ENCODE data around the gene CIZ1. TPM values are rescaled to one million over a fixed set of nuclear protein-coding genes. Genes with fewer than 3 reads are reported as not detected.
"Not testable (repeated sequence)": the region's sequence is repeated elsewhere in the genome, so short reads cannot be mapped to it uniquely, and the experiment has no call there.

CIZ1 gene, protein sequence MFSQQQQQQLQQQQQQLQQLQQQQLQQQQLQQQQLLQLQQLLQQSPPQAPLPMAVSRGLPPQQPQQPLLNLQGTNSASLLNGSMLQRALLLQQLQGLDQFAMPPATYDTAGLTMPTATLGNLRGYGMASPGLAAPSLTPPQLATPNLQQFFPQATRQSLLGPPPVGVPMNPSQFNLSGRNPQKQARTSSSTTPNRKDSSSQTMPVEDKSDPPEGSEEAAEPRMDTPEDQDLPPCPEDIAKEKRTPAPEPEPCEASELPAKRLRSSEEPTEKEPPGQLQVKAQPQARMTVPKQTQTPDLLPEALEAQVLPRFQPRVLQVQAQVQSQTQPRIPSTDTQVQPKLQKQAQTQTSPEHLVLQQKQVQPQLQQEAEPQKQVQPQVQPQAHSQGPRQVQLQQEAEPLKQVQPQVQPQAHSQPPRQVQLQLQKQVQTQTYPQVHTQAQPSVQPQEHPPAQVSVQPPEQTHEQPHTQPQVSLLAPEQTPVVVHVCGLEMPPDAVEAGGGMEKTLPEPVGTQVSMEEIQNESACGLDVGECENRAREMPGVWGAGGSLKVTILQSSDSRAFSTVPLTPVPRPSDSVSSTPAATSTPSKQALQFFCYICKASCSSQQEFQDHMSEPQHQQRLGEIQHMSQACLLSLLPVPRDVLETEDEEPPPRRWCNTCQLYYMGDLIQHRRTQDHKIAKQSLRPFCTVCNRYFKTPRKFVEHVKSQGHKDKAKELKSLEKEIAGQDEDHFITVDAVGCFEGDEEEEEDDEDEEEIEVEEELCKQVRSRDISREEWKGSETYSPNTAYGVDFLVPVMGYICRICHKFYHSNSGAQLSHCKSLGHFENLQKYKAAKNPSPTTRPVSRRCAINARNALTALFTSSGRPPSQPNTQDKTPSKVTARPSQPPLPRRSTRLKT
- 100 to 1,000 TPM; 113 to 123 TPM for total RNA-seq

DNA sequence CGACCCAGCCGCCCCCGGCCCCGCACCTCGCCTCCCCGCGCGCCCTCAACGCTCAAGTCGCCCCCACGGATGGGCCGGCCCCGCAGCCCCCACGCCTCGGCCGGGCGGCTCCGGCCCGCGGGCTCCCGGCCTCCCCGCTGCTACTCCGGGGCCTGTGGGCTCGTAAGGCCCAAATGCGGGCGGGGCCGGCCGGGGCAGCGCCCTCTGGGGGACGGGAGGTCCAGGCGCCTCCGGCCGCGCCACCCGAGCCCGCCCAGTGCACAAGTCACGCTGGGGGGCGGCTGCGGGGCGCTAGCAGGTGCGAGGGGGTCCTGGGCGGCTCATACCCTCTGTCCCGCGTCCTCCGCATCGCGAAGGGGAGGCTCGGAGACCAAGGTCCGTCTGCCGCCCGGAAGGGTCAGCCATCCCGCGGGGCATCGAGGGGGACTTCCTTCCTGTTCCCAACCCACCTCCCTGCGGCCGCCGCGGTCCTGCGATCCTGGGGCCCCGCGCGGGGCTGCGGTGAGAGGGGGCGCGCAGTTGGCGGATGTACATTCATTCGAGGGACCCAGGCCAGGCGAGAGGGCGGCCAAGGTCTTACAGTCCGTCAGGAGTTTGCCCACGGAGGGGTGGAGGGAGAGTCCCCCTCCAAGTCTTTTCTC is at the start of gene CIZ1:
Gene CIZ1 (minus strand): TSS at position 167 of the 641 bp plus-strand sequence. CDS start 715 bp downstream, outside the sequence.
- ATAC-seq (replicated peaks), result peak; percentile 94
- Mint-ChIP-seq H3K36me3 (ENCODE audit: low read depth) (peaks cover 36% of the 10 kb centered on the region), H3K9me3 (no peaks in the 10 kb centered on the region), H3K27ac (peak within 1 kb of the TSS; percentile 96), H3K4me3 (peak within 1 kb of the TSS; percentile 96), H3K27me3 (no peaks in the 10 kb centered on the region), H3K4me1 (peaks cover 15% of the 10 kb centered on the region)

DNA sequence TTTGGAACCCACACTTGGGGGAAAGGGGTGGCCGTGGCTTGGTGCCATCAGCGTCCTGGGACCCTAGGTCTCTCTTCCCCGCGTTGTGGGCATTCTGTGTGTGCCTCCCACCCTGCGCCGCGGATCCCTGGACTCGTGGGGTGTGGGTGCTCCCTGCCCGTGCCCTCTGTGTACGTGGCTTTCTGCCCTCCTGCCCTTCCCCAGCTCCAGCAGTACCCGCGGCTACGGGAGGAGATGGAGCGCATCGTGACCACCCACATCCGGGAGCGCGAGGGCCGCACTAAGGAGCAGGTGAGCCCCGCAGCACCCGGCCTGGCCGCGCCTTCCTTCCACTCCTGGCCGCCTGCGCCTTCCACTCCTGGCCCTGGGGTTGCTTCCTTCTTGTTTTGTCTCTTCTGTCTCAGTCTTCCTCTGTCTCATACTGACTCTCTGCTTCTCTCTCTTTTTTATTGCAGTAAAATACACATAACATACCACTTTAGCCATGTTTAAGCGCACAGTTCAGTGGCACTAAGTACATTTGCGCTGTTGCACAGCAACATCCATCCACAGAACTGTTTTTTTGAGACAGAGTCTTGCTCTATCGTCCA is 42.5 kb upstream of the CIZ1 start:
- Mint-ChIP-seq H3K9me3 (no peaks in the 10 kb centered on the region), H3K27me3 (peaks cover 9% of the 10 kb centered on the region), H3K36me3 (ENCODE audit: low read depth) (no peaks in the 10 kb centered on the region), H3K27ac (no peak overlapping the region), H3K4me1 (no peaks in the 10 kb centered on the region), H3K4me3 (no peak overlapping the region)
- no peak for ATAC-seq (replicated peaks)

DNA sequence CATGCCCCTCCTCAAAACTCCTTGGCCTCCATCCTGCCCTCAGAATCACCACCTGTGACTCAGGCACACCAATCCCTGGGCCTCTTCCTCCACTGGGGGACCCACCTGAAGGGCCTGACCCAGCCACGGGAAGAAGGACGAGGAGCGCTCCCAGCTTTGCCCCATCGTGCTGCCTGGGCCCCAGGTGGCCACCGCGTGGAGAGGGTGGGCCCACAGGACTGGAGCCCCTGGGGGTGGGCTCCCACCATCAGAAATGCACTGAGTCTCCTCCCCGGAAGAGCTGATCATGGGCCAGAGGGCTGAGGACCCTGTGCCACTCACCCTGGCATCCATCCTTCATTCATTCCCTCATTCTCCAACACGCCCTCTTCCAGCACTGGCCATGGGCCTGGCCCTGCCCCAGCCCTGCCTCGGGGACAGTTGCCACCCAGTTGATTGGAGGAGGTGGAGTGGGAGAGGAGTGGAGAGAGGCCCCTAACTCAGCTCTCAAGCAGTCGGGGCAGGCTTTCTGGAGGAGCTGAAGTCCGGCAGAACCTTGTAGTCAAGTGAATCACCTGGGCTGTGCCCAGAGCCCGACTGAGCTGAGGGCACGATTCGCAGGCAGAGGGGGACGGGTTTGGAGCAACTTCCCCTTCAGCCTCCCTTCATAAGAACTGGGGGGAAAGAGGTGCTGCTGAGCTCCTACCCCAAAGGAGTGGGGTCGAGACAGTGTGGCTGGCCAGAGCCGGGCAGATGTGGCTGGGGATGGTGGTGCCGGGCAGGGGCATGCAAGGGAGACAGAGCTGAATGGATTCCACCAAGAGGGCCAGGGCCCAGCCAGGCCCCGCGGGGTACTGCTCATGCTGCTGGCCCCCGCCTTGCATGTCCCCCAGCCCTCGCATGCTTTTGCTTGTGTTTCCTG is 41.4 kb upstream of the CIZ1 start:
- H3K4me3 Mint-ChIP-seq, result no peak overlapping the region
- H3K27ac Mint-ChIP-seq, result no peak overlapping the region
- ATAC-seq (replicated peaks), result no peak
- H3K4me1 Mint-ChIP-seq, result no peaks in the 10 kb centered on the region
- no peaks in the 10 kb centered on the region for H3K9me3 Mint-ChIP-seq
- no peaks in the 10 kb centered on the region for H3K36me3 Mint-ChIP-seq (ENCODE audit: low read depth)
- H3K27me3 Mint-ChIP-seq, result peaks cover 9% of the 10 kb centered on the region

DNA sequence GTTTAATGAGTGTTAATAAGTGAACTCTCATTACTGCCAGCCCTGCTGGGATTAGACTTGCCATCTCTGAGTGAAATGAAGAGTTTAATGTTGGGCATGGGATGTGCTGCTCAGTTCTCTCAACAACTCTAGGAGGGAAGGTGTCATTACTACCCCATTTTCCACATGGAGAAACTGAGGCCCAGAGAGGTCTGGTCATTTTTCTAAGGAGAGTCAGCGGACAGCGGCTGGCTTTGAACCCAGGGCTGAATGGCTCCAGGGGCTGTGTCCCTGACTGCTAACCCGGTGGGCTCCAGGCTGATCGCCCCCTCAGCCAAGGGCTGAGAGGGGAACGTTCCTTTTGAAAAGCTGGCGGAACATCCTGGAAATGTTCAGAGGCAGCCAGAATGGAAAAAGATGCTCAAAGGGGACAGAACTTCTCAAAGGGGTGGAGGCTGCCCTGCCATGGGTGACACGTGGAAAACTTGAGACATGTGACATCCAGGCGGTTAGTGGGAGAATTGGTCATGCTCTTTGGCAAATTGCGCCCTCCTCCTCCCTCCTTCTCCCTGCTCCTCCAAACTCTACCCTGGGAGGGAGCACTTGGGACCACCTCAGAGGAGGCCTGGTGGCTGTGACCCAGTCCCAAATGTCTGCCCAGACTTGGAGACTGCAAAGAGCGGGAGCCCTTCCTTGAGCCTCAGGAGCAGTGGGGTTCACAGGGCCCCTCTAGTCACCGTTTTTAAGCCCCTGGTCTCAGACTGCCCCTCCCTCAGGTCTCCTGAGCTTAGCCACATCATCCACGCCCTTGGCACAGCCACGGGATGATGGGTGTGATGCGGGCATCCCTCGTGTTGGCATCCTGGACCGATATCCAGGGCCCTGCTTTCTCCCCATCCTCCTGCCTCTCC is 40.5 kb upstream of the CIZ1 start:
- Mint-ChIP-seq H3K27ac (no peak overlapping the region), H3K27me3 (peaks cover 9% of the 10 kb centered on the region), H3K4me3 (no peak overlapping the region), H3K36me3 (ENCODE audit: low read depth) (no peaks in the 10 kb centered on the region), H3K4me1 (no peaks in the 10 kb centered on the region), H3K9me3 (no peaks in the 10 kb centered on the region)
- no peak for ATAC-seq (replicated peaks)

DNA sequence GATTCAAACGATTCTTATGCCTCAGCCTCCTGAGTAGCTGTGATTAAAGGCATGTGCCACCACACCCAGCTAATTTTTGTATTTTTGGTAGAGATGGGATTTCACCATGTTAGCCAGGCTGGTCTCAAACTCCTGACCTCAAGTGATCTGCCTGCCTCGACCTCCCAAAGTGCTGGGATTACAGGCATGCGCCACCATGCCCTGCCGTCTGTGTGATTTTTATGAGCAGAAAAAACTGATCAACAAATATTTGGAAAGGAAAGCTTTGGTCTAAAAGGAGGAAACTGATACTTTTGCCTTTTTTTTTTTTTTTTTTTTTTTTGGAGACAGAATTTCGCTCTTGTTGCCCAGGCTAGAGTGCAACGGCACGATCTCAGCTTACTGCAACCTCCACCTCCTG is 39.5 kb upstream of the CIZ1 start:
- not testable (repeated sequence) for H3K27ac Mint-ChIP-seq; H3K27me3 Mint-ChIP-seq; H3K9me3 Mint-ChIP-seq; H3K4me3 Mint-ChIP-seq; H3K4me1 Mint-ChIP-seq; H3K36me3 Mint-ChIP-seq (ENCODE audit: low read depth); ATAC-seq (replicated peaks)

DNA sequence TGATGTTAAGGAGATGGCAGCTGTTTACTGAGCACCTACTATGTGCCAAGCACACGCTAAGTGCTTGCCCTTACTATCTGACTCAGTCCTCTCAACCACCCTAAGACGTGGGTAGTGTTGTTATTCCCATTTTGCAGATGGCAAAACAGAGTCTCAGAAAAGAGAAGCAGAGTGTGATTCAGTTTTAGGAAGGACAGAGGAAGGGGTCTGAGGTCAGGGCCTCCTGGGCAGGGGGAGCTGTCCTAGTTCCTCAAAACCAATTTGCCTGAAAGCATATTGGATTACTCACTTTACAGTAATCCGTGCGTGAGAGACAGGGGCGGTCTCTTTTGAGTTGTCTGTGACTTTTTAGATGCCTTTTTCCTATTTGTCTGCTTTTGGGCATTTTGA is 35.0 kb upstream of the CIZ1 start:
- H3K27me3 Mint-ChIP-seq, result no peaks in the 10 kb centered on the region
- H3K4me3 Mint-ChIP-seq, result no peak overlapping the region
- H3K4me1 Mint-ChIP-seq, result no peaks in the 10 kb centered on the region
- H3K9me3 Mint-ChIP-seq, result no peaks in the 10 kb centered on the region
- H3K36me3 Mint-ChIP-seq (ENCODE audit: low read depth), result no peaks in the 10 kb centered on the region
- ATAC-seq (replicated peaks), result no peak
- H3K27ac Mint-ChIP-seq, result no peak overlapping the region

DNA sequence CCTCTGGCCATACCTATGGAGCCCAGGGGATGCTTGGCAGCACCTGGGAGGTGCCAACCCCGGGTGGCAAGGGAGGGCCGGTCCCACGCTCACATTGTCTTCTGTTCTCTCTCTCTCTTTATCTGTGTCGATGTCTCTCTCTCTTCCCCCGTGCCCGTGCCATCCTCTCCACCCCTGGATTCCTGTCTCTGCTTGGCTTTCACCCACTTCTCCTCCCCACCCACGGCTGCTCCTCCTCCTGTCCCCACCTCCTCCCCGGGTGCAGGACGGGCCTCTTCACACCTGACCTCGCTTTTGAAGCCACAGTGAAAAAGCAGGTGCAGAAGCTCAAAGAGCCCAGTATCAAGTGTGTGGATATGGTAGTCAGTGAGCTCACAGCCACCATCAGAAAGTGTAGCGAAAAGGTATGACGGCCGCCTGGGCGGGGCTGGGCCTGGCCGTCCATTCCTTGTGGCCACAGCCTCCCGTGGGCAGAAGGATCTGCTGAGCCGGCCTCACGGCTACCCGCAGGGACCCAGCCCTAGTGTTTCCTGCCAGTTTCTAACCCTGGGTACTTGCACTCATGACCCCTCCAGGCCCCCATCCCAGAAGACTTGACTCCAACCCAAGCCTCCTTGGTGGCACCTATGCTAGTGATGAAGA is 34.5 kb upstream of the CIZ1 start:
- Mint-ChIP-seq H3K36me3 (ENCODE audit: low read depth) (no peaks in the 10 kb centered on the region), H3K9me3 (no peaks in the 10 kb centered on the region), H3K27me3 (no peaks in the 10 kb centered on the region), H3K4me1 (no peaks in the 10 kb centered on the region), H3K27ac (no peak overlapping the region), H3K4me3 (no peak overlapping the region)
- ATAC-seq (replicated peaks), result no peak

DNA sequence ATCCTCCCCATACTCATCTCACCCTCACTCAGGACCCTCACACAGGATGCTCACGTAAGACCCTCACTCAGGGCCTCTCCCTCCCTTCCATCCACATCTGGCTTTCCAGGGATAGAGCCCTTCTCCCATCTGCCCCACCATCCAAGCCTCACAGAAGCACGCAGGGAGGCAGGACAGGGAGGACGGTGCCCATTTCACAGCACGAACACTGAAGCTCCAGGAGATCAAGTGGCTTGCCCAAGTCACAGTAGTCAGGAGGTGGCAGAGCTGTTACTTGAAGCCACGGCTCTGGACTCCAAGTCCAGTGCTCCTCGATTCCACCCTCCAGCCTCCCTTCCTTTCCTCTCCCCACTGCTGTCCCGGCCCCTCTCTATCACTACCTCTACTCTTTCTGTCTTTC is 33.5 kb upstream of the CIZ1 start:
- H3K27ac Mint-ChIP-seq, result no peak overlapping the region

DNA sequence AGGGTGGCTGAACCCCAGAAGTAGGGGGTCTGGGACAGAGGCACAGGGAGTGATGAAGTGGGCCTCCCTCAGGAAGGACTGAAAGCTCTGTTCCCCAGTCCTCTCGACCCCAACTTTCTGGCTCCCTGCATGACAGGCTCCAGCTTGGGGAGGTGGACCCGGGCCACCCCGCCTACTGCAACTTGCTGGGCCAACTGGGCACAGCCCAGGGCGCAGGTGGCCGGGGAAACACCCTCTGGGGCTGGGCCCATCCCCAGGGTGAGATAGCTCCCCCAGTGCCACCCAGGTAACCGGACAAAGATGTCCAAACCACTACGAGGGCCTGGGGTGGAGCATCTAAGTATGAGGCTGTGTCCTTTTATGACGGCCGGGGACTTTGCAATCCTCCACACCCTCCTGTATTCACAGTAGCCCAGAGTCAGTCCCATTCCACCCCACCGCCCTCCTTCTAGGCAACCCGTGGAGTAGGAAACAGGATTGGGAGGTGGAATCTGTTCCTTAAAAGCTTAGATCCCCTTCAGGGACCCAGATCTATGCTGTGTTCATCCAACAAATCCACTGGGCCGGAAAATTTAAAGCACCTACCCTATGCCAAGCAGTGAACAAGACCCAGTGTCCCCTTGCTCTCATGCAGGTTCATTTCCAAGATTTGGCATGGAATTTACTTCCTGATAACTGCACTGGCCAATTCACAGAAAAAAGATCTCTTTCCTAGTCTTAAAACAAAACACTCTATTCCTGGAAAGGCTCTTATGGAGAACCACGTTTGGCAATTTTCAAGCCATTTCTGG is 31.7 kb upstream of the CIZ1 start:
- ATAC-seq (replicated peaks), result no peak
- Mint-ChIP-seq H3K9me3 (no peaks in the 10 kb centered on the region), H3K36me3 (ENCODE audit: low read depth) (no peaks in the 10 kb centered on the region), H3K27ac (no peak overlapping the region), H3K4me1 (peaks cover 6% of the 10 kb centered on the region), H3K27me3 (no peaks in the 10 kb centered on the region), H3K4me3 (no peak overlapping the region)

More for the DNA sequence above, 33.5 kb upstream of the CIZ1 start:
- Mint-ChIP-seq H3K4me3 (no peak overlapping the region), H3K9me3 (no peaks in the 10 kb centered on the region), H3K4me1 (no peaks in the 10 kb centered on the region), H3K27me3 (no peaks in the 10 kb centered on the region), H3K36me3 (ENCODE audit: low read depth) (no peaks in the 10 kb centered on the region)
- no peak for ATAC-seq (replicated peaks)

DNA sequence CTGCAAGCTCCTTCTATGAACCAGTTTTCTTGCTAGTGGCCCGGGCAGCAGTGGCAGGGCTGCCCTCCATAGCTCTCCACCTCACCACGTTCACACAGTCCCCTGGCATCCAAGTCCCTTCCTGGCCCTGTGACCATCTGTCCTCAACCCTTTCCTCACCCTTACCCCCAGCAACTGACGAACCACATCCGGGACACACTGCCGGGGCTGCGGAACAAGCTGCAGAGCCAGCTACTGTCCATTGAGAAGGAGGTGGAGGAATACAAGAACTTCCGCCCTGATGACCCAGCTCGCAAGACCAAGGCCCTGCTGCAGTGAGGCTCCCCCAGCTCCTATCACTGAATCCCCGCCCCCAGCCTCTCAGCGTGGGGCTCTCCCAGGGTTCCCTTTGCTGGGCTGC is 30.7 kb upstream of the CIZ1 start:
- no peaks in the 10 kb centered on the region for H3K27me3 Mint-ChIP-seq
- H3K9me3 Mint-ChIP-seq, result no peaks in the 10 kb centered on the region
- H3K4me1 Mint-ChIP-seq, result peaks cover 6% of the 10 kb centered on the region
- no peak overlapping the region for H3K27ac Mint-ChIP-seq
- no peak for ATAC-seq (replicated peaks)
- H3K36me3 Mint-ChIP-seq (ENCODE audit: low read depth), result no peaks in the 10 kb centered on the region
- H3K4me3 Mint-ChIP-seq, result no peak overlapping the region

DNA sequence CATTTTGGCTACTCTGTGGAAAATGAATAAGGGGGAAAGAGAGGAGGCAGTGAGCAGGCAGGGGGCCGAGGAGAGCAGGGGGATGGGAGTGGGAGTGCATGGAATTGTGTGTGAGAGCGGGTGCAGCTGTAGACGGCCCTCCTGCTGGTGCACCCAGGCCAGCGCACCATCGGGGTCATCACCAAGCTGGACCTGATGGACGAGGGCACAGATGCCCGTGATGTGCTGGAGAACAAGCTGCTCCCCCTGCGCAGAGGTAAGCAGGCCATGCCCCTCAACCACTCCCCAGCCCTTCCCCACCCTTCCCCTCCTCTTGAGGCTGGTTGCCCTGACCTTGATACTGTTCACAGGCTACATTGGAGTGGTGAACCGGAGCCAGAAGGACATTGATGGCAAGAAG is 28.5 kb upstream of the CIZ1 start:
- Mint-ChIP-seq H3K9me3 (no peaks in the 10 kb centered on the region), H3K4me1 (peaks cover 6% of the 10 kb centered on the region), H3K27ac (no peak overlapping the region), H3K36me3 (ENCODE audit: low read depth) (no peaks in the 10 kb centered on the region), H3K27me3 (no peaks in the 10 kb centered on the region), H3K4me3 (no peak overlapping the region)
- no peak for ATAC-seq (replicated peaks)

Data from activated T-helper 17 cell treated with anti-CD3 and anti-CD28 coated beads, Interleukin-2, amount 50 U/mL, for 72 hours (primary cell).